GM21423 (cell line): ENCODE measurements around the gene C1orf21.
"Not testable (repeated sequence)": the region's sequence is repeated elsewhere in the genome, so short reads cannot be mapped to it uniquely, and the experiment has no call there.

Experiments
- ATAC-seq: cut with Tn5 transposase; IDR thresholded peaks from one replicate; pipeline ENCODE4 v1.9.1; 2021; ENCODE audit warnings: mild to moderate bottlenecking, moderate library complexity; ENCODE audit not compliant: unreplicated experiment

Gene C1orf21

GRCh38 chr1:184593597-184593996, 206.8 kb downstream of the C1orf21 start:
- no peak for ATAC-seq

GRCh38 chr1:184595596-184595995, 208.8 kb downstream of the C1orf21 start:
- no peak for ATAC-seq

- ATAC-seq: no peak
These were observed 210.3 kb downstream of the C1orf21 start for GRCh38 chr1:184596950-184597645.

GRCh38 chr1:184597650-184598357, 211.0 kb downstream of the C1orf21 start:
- no peak for ATAC-seq

GRCh38 chr1:184598403-184599193, 211.8 kb downstream of the C1orf21 start:
- ATAC-seq: no peak

- ATAC-seq: no peak
These were observed 217.5 kb downstream of the C1orf21 start for GRCh38 chr1:184604152-184604900.

- no peak for ATAC-seq
These were observed 219.1 kb downstream of the C1orf21 start for GRCh38 chr1:184605941-184606340.

- no peak for ATAC-seq
These were observed 220.0 kb downstream of the C1orf21 start for GRCh38 chr1:184606786-184607185.

GRCh38 chr1:184608581-184608980, 221.8 kb downstream of the C1orf21 start:
- no peak for ATAC-seq

- ATAC-seq: no peak
These were observed 222.2 kb downstream of the C1orf21 start for GRCh38 chr1:184608990-184609389.

GRCh38 chr1:184610876-184611595, 224.2 kb downstream of the C1orf21 start:
- ATAC-seq: no peak

- ATAC-seq: not testable (repeated sequence)
These were observed 225.4 kb downstream of the C1orf21 start for GRCh38 chr1:184612229-184612628.

- ATAC-seq: no peak
These were observed 227.8 kb downstream of the C1orf21 start for GRCh38 chr1:184614667-184615066.

GRCh38 chr1:184615301-184615700, 228.5 kb downstream of the C1orf21 start:
- ATAC-seq: no peak

- ATAC-seq: no peak
These were observed 229.7 kb downstream of the C1orf21 start for GRCh38 chr1:184616504-184616903.

- no peak for ATAC-seq
These were observed 230.7 kb downstream of the C1orf21 start for GRCh38 chr1:184617433-184618029.

GRCh38 chr1:184618851-184619250, 232.0 kb downstream of the C1orf21 start:
- ATAC-seq: no peak

- ATAC-seq: no peak
These were observed 233.6 kb downstream of the C1orf21 start for GRCh38 chr1:184620469-184620868.

GRCh38 chr1:184621260-184621659, 234.4 kb downstream of the C1orf21 start:
- ATAC-seq: no peak
